Stimulated activated CD4-positive, alpha-beta T cell treated with anti-CD3 and anti-CD28 coated beads, Interleukin-1b, Interleukin-23, amount 100 ng/mL, for 4 hours (primary cell): ENCODE results near the gene PRR15L.

Experiments
- DNase-seq, 2 donors: peaks; one replicate each; pipeline ENCODE4 v3.0.0-alpha.2; 2020; ENCODE audit warnings: low read depth in 2 of 2

PRR15L gene

DNA sequence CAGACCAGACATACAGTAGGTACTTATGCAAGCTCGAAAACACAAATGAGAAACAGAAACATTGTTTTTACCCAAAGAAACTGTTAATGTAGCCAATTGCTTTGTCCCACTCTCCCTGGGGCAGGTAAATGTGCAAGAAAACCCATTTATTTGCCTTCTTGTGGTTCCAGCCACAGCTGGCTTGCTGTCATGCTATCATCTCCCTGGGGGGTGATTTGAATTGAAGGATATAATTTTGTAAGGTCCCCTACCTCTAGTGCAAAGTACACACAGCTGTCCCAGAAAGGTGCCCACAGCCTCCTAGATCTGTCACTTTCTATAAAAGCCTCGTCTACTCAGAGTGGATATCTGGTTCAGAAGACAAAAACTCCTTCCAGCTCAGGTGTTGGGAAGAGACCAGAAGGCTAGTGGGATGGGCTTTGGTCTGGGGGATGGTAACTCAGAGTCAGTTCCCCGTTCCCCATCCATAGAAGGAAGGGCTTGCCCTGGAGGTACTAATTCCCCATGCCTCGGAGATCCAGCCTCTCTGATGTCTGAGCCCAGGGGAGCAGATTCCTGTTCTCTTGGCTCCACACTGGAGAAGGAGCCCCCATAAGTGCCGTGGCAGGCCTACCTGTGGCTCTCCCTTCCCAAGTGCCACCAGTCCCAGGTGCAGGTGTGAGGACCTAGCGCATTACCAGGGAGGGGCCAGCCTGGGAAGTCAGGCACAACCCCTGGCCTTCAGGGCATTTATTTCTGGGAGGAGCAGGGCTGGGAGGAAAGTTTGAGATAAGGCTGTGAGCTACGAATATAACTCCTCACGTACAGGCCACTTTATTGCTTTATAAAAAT, 2.4 kb upstream of the PRR15L start:
- no peak for DNase-seq

GRCh38 chr17:47956791-47957590, 692 bp downstream of the PRR15L start:
- DNase-seq, result no peak

DNA sequence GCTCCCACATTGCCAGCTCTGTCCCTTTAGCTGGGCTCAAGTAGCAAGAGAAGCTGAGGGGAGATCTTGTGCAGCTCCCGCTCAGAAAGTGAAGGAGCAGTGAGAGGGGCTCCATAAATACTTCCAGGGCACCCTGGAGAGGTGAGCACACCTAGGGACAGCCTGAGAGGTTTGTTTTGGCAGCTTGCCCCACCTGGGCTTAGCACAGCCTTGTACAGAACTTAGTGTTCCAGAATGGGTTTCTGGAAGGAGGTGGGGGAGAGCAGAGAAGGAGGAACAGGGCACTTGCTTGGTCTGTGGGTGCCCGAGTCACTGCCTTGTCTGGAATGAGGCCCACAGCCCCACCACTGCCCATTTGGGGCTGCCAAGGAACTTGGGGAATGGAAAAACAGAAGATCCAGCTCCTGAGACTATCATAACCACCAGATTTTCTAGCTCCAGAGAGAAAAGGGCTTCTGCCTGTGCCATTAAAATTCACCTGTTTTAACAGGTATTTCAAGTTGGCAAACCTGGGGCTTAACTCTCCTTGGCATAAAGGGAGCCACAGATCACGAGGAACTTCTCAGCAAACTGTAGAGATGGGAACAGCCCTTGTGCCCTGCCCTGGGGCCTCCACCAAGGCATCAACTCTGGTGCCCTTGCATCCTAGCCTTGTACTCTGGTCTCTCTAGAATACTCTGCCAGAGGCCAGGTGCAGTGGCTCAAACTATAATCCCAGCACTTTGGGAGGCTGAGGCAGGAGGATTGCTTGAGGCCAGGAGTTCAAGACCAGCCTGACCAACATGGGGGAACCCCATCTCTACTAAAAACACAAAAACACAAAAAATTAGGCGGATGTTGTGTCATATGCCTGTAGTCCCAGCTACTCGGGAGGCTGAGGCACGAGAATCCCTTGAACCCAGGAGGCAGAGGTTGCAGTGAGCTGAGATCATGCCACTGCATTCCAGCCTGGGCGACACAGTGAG, 1.9 kb downstream of the PRR15L start:
- no peak for DNase-seq

DNA sequence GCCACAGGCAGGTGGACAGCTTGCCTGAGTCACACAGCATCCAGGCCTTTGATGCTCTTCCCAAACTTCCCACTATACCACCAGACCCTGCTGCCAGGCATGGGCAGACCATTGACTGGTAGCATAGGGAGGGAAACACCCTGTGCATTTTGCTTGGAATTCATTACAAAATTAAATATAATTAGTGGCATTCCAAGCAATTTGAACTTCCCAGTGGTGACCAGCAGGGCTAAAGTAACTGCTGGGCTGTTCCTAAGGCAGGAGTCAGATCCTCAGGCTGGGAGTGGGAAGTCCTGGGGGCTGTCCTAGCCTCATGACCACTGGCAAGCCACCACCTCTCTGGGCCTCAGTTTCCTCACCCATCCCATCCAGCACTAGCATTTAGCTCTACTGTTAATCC, 3.8 kb downstream of the PRR15L start:
- DNase-seq, result no peak

- no peak for DNase-seq
Observed at GRCh38 chr17:47952171-47953021, 5.3 kb downstream of the PRR15L start.

- DNase-seq, result no peak
Observed at GRCh38 chr17:47950448-47950847, 7.2 kb downstream of the PRR15L start.

GRCh38 chr17:47949946-47950345, 7.7 kb downstream of the PRR15L start:
- no peak for DNase-seq

DNA sequence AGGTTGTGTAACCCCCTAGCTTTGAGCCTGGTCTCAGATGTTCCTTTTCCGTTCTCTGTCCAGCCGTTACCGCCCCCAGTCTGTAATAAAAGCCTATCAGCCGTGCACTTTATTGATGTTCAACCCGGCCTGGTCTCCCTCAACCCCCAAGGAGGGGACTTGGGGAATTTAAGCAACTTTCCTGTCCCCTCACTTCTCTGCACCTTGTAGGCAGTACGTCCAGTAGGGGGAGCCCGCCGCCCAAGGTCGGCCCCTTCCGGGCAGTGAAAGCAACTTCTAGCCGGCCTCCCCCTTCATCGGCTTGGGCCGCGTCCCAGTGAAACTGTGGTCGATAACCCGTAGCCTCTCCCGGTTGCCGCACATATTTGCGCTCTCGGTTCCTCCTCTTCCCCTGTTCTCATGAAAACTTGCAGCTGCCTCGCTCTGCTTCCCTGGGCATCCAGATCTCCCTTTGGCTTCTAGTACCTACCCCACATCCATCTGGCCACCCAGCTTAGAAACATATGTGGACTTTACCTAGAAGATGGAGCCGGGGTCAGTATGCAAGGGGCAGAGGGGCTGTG, 8.4 kb downstream of the PRR15L start:
- DNase-seq, result peak; percentile 70 to 79

DNA sequence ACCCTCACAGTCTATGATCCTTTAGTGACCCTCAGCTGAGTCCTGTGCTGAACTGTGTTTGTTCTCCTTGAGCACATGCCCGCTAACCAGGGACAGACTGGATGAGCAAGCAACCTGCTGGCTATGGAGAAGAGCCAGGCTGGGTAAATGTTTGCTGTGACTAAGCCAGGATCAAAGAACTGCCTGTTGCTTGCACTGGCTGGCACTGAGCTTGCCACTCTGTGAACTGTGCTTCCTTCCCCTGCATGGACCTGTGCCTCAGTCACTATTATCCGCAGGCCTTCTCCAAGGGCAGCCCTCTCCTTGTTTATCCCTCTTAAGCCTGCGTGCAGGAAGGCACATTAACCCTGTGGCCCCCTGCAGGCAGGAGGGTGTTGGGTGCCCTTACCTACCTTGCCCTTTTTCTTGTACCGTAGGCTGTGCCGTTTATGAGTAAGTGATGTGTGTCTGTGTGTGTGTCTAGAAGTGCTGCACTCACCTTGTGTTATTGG, 8.9 kb downstream of the PRR15L start:
- DNase-seq, result no peak

DNA sequence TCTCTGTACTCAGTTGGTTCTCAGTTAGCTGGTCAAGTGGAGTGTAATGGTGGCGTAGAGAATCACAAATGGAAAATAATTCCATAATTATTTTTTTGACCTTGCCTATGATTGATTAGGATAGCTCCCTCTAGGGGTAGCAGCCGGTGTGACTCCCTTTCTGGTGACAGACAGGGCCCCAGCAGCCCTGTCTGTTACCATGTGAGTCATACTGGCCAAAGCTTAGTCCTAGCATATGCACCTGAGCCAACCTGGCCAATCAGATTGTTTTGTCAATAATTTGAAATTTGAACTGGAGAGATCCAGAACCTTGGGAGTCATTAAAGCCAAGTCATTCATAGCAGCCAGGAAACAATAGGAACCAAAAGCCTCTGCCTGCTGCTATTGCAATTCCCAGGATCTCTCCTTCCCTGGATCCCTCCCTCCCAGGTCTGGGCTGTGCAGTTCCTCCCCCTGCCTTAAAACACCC, 10.7 kb downstream of the PRR15L start:
- peak; percentile 61 to 62 for DNase-seq

GRCh38 chr17:47946516-47946915, 11.2 kb downstream of the PRR15L start:
- DNase-seq, result no peak

DNA sequence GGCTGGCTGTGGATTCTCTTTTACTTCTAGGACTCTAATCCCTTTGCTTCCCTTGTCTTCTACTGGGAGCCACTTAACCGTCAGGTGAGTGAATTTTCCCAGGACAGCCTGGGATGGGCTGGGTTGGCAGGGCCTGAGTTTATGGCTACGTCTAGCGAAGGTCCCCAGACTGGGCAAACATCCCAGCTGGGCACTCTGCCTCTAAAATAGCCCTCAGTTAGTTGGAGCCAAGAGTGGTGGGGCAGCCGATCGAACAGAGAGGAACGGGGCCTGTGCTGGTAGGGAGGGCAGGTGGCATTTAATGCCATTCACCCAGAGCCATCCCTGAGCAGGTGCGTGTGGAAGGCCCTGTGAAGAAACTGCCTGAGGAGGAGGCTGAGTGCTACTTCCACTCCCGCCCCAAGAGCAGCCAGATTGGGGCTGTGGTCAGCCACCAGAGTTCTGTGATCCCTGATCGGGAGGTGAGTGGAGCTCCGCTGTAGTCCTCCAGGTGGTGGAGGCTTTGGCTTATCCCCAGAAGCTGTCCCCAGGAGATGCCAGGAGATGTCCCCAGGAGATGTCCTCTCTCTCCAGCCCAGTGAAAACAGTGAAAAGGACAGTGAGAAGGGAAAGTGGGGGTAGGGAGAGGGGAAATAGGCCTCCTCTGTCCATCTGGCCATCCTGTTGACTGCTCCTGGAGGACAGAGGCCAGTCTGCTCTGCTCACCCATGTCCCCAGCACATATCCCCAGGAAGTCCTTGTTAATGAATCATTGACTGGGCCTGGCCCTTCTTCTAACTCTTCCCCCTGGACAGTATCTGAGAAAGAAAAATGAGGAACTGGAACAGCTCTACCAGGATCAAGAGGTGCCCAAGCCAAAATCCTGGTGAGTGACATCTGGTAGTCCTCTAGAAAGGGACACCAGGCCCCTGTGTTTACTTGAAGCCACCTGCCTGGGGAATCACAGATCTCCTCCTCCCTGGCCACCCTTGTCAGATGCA, 11.9 kb downstream of the PRR15L start:
- no peak for DNase-seq

GRCh38 chr17:47945080-47945479, 12.6 kb downstream of the PRR15L start:
- no peak for DNase-seq

DNA sequence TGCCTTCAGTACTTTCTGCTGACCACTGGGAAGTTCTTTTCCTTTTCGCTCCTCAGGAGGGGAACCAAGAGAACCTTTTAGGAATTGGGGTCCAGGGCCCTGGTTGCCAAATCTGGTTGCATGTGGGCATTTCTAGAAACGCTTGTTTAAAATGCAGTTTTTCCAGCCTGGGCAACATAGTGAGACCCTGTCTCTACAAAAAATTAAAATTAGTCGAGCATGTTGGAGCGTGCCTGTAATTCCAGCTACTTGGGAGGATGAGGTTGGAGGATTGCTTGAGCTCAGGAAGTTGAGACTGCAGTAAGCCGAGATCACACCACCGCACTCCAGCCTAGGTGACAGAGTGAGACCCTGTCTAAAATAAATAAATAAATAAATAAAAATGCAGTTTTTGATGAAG, 15.1 kb downstream of the PRR15L start:
- DNase-seq, result no peak

DNA sequence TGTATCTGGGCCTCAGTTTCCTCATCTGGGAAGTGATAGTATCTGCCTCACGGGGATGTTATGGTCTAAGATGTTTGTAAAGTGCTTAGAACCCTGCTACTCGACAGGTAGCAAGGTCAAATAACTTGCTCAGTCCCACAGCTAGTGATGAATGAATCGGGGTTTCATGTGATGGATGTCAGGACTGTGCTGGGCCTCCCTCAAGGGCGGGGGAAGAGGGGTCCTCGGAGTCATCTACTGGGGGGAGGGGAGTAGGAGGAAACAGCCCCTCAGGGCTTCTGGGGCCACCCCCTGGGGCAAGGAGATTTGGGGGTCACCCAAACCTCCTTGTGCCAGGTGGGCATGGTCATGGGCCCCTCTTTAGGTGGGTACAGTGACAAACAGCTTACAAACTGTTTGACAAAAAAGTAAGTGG, 15.6 kb downstream of the PRR15L start:
- no peak for DNase-seq

DNA sequence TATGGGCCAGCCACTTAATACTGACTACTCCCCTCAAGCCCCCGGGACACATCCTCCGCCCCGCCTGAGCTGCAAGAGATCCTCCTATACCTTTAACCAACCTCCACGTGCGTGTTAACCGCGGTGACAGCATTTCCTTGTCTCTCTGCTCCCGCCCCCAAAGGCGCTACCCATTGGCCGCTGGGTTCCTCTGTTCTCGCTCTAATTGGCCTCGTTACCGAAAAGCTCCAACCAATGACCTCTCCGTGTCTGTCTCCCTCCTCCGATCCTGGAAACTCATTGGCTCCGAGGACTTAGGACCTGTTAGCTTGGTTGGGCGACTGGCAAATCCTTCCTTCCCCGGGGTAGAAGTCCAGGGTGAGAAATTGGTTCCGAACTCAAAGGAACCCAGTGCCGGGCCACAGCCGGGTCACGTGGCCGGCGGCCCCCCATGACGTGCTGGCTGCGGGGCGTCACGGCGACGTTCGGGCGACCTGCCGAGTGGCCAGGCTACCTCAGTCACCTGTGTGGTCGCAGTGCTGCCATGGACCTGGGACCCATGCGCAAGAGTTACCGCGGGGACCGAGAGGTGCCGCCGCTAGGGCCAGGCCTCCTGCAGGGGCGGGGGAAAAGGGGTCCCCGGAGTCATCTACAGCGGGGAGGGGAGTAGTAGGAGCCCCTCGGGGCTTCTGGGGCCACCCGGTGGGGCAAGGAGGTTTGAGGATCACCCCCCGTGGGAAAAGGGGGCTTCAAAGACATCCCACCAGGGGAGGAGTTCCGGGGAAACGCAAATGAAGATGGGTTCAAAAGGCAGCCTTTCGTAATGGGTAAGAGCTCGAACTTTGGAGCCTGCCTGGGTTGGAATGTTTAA, 16.2 kb downstream of the PRR15L start, which contains the start of gene PNPO:
Gene PNPO, plus strand, starts transcription at position 326 of the 850 bp plus-strand sequence. Its CDS starts 105 bp downstream, at position 431.
- peak; percentile 82 to 88 for DNase-seq

DNA sequence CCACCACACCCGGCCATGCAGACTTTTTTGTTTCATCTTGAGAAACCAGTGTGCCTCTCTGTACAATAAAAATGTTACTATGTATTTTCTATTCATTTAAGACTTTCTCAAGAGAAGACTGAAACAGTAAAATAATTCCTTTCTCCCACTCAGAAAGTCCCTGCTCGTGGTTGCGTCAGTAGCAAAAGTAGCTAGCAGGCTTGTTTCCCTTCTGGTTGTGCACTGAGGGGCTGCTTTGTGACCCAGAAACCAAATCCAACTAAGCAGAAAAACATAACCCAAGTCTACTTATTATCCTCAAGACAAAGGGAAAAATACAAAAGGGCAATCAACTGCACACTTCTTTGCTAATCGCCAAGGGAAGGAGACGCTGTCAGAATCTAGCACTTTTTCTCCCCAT, 19.7 kb downstream of the PRR15L start:
- no peak for DNase-seq

DNA sequence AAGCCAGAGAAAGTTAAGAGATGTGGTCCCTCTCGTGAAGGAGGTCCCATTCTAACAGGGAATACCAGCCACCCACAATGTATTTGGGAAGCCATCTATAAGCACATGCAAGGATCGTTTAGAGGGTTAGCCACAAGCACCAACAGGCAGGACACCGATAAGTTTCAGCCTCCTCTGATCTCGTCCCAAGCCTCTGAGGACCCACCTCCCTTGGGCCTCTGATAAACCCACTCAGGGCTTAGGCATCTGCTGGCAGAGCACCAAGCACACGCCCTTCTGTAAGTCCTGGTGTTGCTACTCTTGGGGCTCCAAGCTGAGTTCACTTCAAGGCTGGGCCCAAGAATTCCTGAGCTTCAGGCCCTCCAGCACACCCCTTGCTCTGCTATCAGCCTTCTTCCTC, 21.7 kb downstream of the PRR15L start:
- no peak for DNase-seq
